GM11168 (cell line): ENCODE results near the gene CLSTN1.

Source experiments
- in situ Hi-C: fragments of 300-500 bp; cut with MboI; formaldehyde crosslinking; loops from one replicate; pipeline ENCODE4 v1.12.0; 2022; ENCODE audit warnings: low sequenced_read_pairs; ENCODE audit not compliant: unreplicated experiment

Gene CLSTN1

GRCh38 chr1:9823943-9824701 lies at the start of gene CLSTN1:
TSS of gene CLSTN1 (minus strand) at chr1:9823965. CDS start at chr1:9823733, 232 bp downstream.
- in situ Hi-C loops, result no loop called here

- in situ Hi-C loops, result loop anchor here (5.0 kb wide), 1 partner anchor 69 kb away; the partner anchor contains the start of genes LZIC and NMNAT1
These were observed 49.6 kb upstream of the CLSTN1 start for GRCh38 chr1:9873385-9873784.

GRCh38 chr1:9872430-9873165 lies 48.8 kb upstream of the CLSTN1 start:
- in situ Hi-C loops, result loop anchor here (5.0 kb wide), 1 partner anchor 70 kb away; the partner anchor contains the start of genes LZIC and NMNAT1

GRCh38 chr1:9871707-9872425 lies 48.1 kb upstream of the CLSTN1 start:
- in situ Hi-C loops, result loop anchor here (5.0 kb wide), 1 partner anchor 70 kb away; the partner anchor contains the start of genes LZIC and NMNAT1

- in situ Hi-C loops, result loop anchor here (5.0 kb wide), 1 partner anchor 71 kb away; the partner anchor contains the start of genes LZIC and NMNAT1
These were observed 47.3 kb upstream of the CLSTN1 start for GRCh38 chr1:9871021-9871420.

- in situ Hi-C loops, result loop anchor here (5.0 kb wide), 1 partner anchor 72 kb away; the partner anchor contains the start of genes LZIC and NMNAT1
These were observed 46.8 kb upstream of the CLSTN1 start for GRCh38 chr1:9870572-9870971.

- in situ Hi-C loops, result loop anchor here (5.0 to 10.0 kb wide), 3 partner anchors 72 to 245 kb away; partner anchors contain the start of genes LZIC and NMNAT1
These were observed 46.1 kb upstream of the CLSTN1 start for GRCh38 chr1:9869831-9870251.

GRCh38 chr1:9868244-9868590 lies 44.5 kb upstream of the CLSTN1 start:
- in situ Hi-C loops, result loop anchor here (5.0 to 10.0 kb wide), 2 partner anchors 86 to 243 kb away; no protein-coding TSS in a partner anchor

GRCh38 chr1:9867408-9868243 lies 43.9 kb upstream of the CLSTN1 start:
- in situ Hi-C loops, result loop anchor here (5.0 to 10.0 kb wide), 2 partner anchors 85 to 243 kb away; no protein-coding TSS in a partner anchor

GRCh38 chr1:9866836-9867235 lies 43.1 kb upstream of the CLSTN1 start:
- in situ Hi-C loops, result loop anchor here (5.0 to 10.0 kb wide), 2 partner anchors 85 to 242 kb away; no protein-coding TSS in a partner anchor

- in situ Hi-C loops, result loop anchor here (5.0 to 10.0 kb wide), 2 partner anchors 83 to 241 kb away; no protein-coding TSS in a partner anchor
These were observed 42.0 kb upstream of the CLSTN1 start for GRCh38 chr1:9865724-9866123.

- in situ Hi-C loops, result loop anchor here (10.0 kb wide), 1 partner anchor 239 kb away; no protein-coding TSS in a partner anchor
These were observed 39.6 kb upstream of the CLSTN1 start for GRCh38 chr1:9863371-9863770.

- in situ Hi-C loops, result loop anchor here (10.0 kb wide), 1 partner anchor 237 kb away; no protein-coding TSS in a partner anchor
These were observed 37.6 kb upstream of the CLSTN1 start for GRCh38 chr1:9861360-9861759.

GRCh38 chr1:9860887-9861286 lies 37.1 kb upstream of the CLSTN1 start:
- in situ Hi-C loops, result loop anchor here (10.0 kb wide), 1 partner anchor 236 kb away; no protein-coding TSS in a partner anchor

- in situ Hi-C loops, result loop anchor here (10.0 kb wide), 1 partner anchor 235 kb away; no protein-coding TSS in a partner anchor
These were observed 35.7 kb upstream of the CLSTN1 start for GRCh38 chr1:9859281-9860014.

- in situ Hi-C loops, result no loop called here
These were observed 34.7 kb upstream of the CLSTN1 start for GRCh38 chr1:9858293-9859035.

GRCh38 chr1:9855186-9855585 lies 31.4 kb upstream of the CLSTN1 start:
- in situ Hi-C loops, result no loop called here

GRCh38 chr1:9853249-9853595 lies 29.5 kb upstream of the CLSTN1 start:
- in situ Hi-C loops, result no loop called here
